22Rv1 (cell line): ENCODE measurements around the gene MRPL27.

Experiments used
- ZFX ChIP-seq: fragments of 450-650 bp; IDR thresholded peaks from 2 replicates; pipeline ENCODE4 v1.6.1; 2017; ENCODE audit warnings: antibody characterized with exemption, borderline replicate concordance
- TF ChIP-seq, protein P1 (sequence below): fragments of 450-650 bp; IDR thresholded peaks from 2 replicates; pipeline ENCODE4 v1.5.1; 2017; ENCODE audit warnings: mild to moderate bottlenecking

DNA sequence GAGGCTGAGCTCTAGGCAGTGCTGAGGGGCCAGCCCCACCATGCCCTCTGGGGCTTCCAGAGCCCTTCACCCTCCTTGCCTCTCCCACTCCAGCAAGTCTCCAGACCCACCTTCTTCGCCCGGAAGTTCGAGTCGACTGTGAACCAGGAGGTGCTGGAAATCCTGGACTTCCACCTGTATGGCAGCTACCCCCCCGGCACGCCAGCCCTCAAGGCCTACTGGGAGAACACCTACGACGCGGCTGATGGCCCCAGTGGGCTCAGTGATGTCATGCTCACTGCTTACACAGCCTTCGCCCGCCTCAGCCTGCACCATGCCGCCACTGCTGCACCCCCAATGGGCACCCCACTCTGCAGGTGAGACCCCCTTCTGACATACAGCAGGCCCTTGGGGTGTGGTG is 16.6 kb downstream of the MRPL27 start:
- TF ChIP-seq, protein P1, sequence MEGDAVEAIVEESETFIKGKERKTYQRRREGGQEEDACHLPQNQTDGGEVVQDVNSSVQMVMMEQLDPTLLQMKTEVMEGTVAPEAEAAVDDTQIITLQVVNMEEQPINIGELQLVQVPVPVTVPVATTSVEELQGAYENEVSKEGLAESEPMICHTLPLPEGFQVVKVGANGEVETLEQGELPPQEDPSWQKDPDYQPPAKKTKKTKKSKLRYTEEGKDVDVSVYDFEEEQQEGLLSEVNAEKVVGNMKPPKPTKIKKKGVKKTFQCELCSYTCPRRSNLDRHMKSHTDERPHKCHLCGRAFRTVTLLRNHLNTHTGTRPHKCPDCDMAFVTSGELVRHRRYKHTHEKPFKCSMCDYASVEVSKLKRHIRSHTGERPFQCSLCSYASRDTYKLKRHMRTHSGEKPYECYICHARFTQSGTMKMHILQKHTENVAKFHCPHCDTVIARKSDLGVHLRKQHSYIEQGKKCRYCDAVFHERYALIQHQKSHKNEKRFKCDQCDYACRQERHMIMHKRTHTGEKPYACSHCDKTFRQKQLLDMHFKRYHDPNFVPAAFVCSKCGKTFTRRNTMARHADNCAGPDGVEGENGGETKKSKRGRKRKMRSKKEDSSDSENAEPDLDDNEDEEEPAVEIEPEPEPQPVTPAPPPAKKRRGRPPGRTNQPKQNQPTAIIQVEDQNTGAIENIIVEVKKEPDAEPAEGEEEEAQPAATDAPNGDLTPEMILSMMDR = no peak
- no peak for TF ChIP-seq ZFX
